Mesodermal cell (in vitro differentiated cells): ENCODE data around the gene SEH1L.

Experiments used
- H3K27ac ChIP-seq: 2 replicates; pipeline ENCODE4 v1.7.0; 2013; ENCODE audit warnings: mild to moderate bottlenecking, low read depth, low read length, moderate library complexity; ENCODE audit not compliant: severe bottlenecking
- H3K36me3 ChIP-seq: 2 replicates; pipeline ENCODE4 v1.7.1; 2013; ENCODE audit warnings: mild to moderate bottlenecking, low read length, moderate library complexity; ENCODE audit not compliant: control insufficient read depth, insufficient read depth
- H3K4me1 ChIP-seq: one replicate; pipeline ENCODE4 v1.7.1; 2013; ENCODE audit warnings: mild to moderate bottlenecking, low read length; ENCODE audit not compliant: insufficient read depth, control insufficient read depth, poor library complexity, severe bottlenecking
- H3K4me3 ChIP-seq: 2 replicates; pipeline ENCODE4 v1.7.0; 2013; ENCODE audit warnings: low read length, control low read depth, mild to moderate bottlenecking; ENCODE audit not compliant: insufficient read depth, poor library complexity, severe bottlenecking; ENCODE audit errors: extremely low read depth
- H3K9me3 ChIP-seq: 2 replicates; pipeline ENCODE4 v1.7.1; 2013; ENCODE audit warnings: mild to moderate bottlenecking, low read length, moderate library complexity; ENCODE audit not compliant: control insufficient read depth
- WGBS, 2 experiments: methylation state at CpG; one replicate each; pipeline ENCODE4 v1.1.5; 2013; ENCODE audit warnings: missing lambda C conversion rate in 2 of 2; ENCODE audit not compliant: insufficient coverage in 2 of 2; 5-methylcytosine and 5-hydroxymethylcytosine counted together

The SEH1L gene

GRCh38 chr18:12922266-12922665 is 25.5 kb upstream of the SEH1L start:
- no peaks in the 10 kb centered on the region for H3K36me3 ChIP-seq
- no peaks in the 10 kb centered on the region for H3K4me1 ChIP-seq
- no peak overlapping the region for H3K27ac ChIP-seq
- H3K4me3 ChIP-seq = no peak overlapping the region
- WGBS, 2 experiments = no CpG with 5 or more reads among the region's 1 CpG
- no peaks in the 10 kb centered on the region for H3K9me3 ChIP-seq

GRCh38 chr18:12924616-12925015 is 23.2 kb upstream of the SEH1L start:
- Histone ChIP-seq H3K36me3 (no peaks in the 10 kb centered on the region), H3K4me3 (no peak overlapping the region), H3K4me1 (no peaks in the 10 kb centered on the region), H3K27ac (no peak overlapping the region), H3K9me3 (no peaks in the 10 kb centered on the region)
- 83 to 84% methylated on average over 6 of the region's 6 CpGs for WGBS, 2 experiments

- Histone ChIP-seq H3K4me1 (no peaks in the 10 kb centered on the region), H3K9me3 (no peaks in the 10 kb centered on the region), H3K36me3 (no peaks in the 10 kb centered on the region), H3K27ac (no peak overlapping the region), H3K4me3 (no peak overlapping the region)
- WGBS, 2 experiments = 95 to 96% methylated on average over 2 of the region's 4 CpGs
Observed at GRCh38 chr18:12928206-12928605, 19.6 kb upstream of the SEH1L start.

GRCh38 chr18:12928641-12929040 is 19.2 kb upstream of the SEH1L start:
- Histone ChIP-seq H3K4me1 (no peaks in the 10 kb centered on the region), H3K4me3 (no peak overlapping the region), H3K36me3 (no peaks in the 10 kb centered on the region), H3K27ac (no peak overlapping the region), H3K9me3 (no peaks in the 10 kb centered on the region)
- 83% methylated on average over 1 of the region's 5 CpGs; no CpG with 5 or more reads in 1 of the 2 experiments for WGBS, 2 experiments

GRCh38 chr18:12929477-12930083 is 18.2 kb upstream of the SEH1L start:
- Histone ChIP-seq H3K27ac (no peak overlapping the region), H3K4me1 (no peaks in the 10 kb centered on the region), H3K4me3 (no peak overlapping the region), H3K9me3 (no peaks in the 10 kb centered on the region), H3K36me3 (no peaks in the 10 kb centered on the region)
- 90 to 100% methylated on average over 2 to 3 of the region's 5 CpGs for WGBS, 2 experiments

- Histone ChIP-seq H3K4me3 (no peak overlapping the region), H3K4me1 (no peaks in the 10 kb centered on the region), H3K9me3 (no peaks in the 10 kb centered on the region), H3K36me3 (no peaks in the 10 kb centered on the region), H3K27ac (no peak overlapping the region)
- WGBS, 2 experiments = 96% methylated on average over 2 of the region's 3 CpGs; no CpG with 5 or more reads in 1 of the 2 experiments
Observed at GRCh38 chr18:12930376-12930775, 17.4 kb upstream of the SEH1L start.

GRCh38 chr18:12930908-12931307 is 16.9 kb upstream of the SEH1L start:
- H3K9me3 ChIP-seq = no peaks in the 10 kb centered on the region
- no peak overlapping the region for H3K4me3 ChIP-seq
- no peaks in the 10 kb centered on the region for H3K36me3 ChIP-seq
- H3K4me1 ChIP-seq = no peaks in the 10 kb centered on the region
- WGBS, 2 experiments = 78 to 88% methylated on average over 2 to 3 of the region's 3 CpGs
- no peak overlapping the region for H3K27ac ChIP-seq

- Histone ChIP-seq H3K4me1 (no peaks in the 10 kb centered on the region), H3K36me3 (no peaks in the 10 kb centered on the region), H3K4me3 (no peak overlapping the region), H3K9me3 (no peaks in the 10 kb centered on the region), H3K27ac (no peak overlapping the region)
Observed at GRCh38 chr18:12933327-12933726, 14.5 kb upstream of the SEH1L start.

GRCh38 chr18:12934454-12935071 is 13.2 kb upstream of the SEH1L start:
- Histone ChIP-seq H3K27ac (no peak overlapping the region), H3K9me3 (no peaks in the 10 kb centered on the region), H3K4me3 (no peak overlapping the region), H3K4me1 (no peaks in the 10 kb centered on the region), H3K36me3 (no peaks in the 10 kb centered on the region)
- 11 to 24% methylated on average over 5 to 9 of the region's 11 CpGs for WGBS, 2 experiments

GRCh38 chr18:12939162-12939561 is 8.6 kb upstream of the SEH1L start:
- no peaks in the 10 kb centered on the region for H3K9me3 ChIP-seq
- no peak overlapping the region for H3K4me3 ChIP-seq
- H3K4me1 ChIP-seq = no peaks in the 10 kb centered on the region
- no CpG with 5 or more reads among the region's 2 CpGs for WGBS, 2 experiments
- no peaks in the 10 kb centered on the region for H3K36me3 ChIP-seq
- H3K27ac ChIP-seq = no peak overlapping the region

GRCh38 chr18:12943215-12943614 is 4.6 kb upstream of the SEH1L start:
- no peak overlapping the region for H3K27ac ChIP-seq
- no peaks in the 10 kb centered on the region for H3K36me3 ChIP-seq
- WGBS, 2 experiments = 92% methylated on average over 2 of the region's 4 CpGs; no CpG with 5 or more reads in 1 of the 2 experiments
- no peaks in the 10 kb centered on the region for H3K9me3 ChIP-seq
- H3K4me1 ChIP-seq = peaks cover 8% of the 10 kb centered on the region
- no peak overlapping the region for H3K4me3 ChIP-seq
